NCI-H1694 (cell line): ENCODE measurements around the gene SCP2.

Experiments
- DNase-seq: peaks from one replicate; lab custom pipeline; 2025; lab: John Stamatoyannopoulos, UW

The SCP2 gene

GRCh38 chr1:53067886-53068285 is 140.8 kb downstream of the SCP2 start:
- DNase-seq, result no peak

- DNase-seq, result no peak
Measured at GRCh38 chr1:53068314-53069099, 141.4 kb downstream of the SCP2 start.

GRCh38 chr1:53069265-53069662 is 142.2 kb downstream of the SCP2 start:
- no peak for DNase-seq

- DNase-seq, result no peak
Measured at GRCh38 chr1:53069663-53070327, 142.7 kb downstream of the SCP2 start.

GRCh38 chr1:53070621-53071020 is 143.5 kb downstream of the SCP2 start:
- no peak for DNase-seq

GRCh38 chr1:53071167-53071865 is 144.2 kb downstream of the SCP2 start:
- DNase-seq, result no peak

- DNase-seq, result no peak
Measured at GRCh38 chr1:53071915-53072314, 144.8 kb downstream of the SCP2 start.

- no peak for DNase-seq
Measured at GRCh38 chr1:53073287-53073686, 146.2 kb downstream of the SCP2 start.

- peak; percentile 55 for DNase-seq
Measured at GRCh38 chr1:53073868-53074311, 146.8 kb downstream of the SCP2 start.

- no peak for DNase-seq
Measured at GRCh38 chr1:53074313-53075154, 147.5 kb downstream of the SCP2 start.

- DNase-seq, result no peak
Measured at GRCh38 chr1:53075206-53075605, 148.1 kb downstream of the SCP2 start.

- DNase-seq, result no peak
Measured at GRCh38 chr1:53075761-53076163, 148.7 kb downstream of the SCP2 start.

GRCh38 chr1:53076165-53076564 is 149.1 kb downstream of the SCP2 start:
- no peak for DNase-seq

- no peak for DNase-seq
Measured at GRCh38 chr1:53076721-53077598, 149.9 kb downstream of the SCP2 start.

GRCh38 chr1:53077599-53077965 is 150.5 kb downstream of the SCP2 start:
- no peak for DNase-seq

GRCh38 chr1:53078333-53079101 is 151.4 kb downstream of the SCP2 start:
- no peak for DNase-seq

GRCh38 chr1:53079251-53079650 is 152.2 kb downstream of the SCP2 start:
- no peak for DNase-seq

- DNase-seq, result no peak
Measured at GRCh38 chr1:53080041-53080440, 153.0 kb downstream of the SCP2 start.

GRCh38 chr1:53080769-53081168 is 153.7 kb downstream of the SCP2 start:
- DNase-seq, result no peak

GRCh38 chr1:53081384-53082066 is 154.4 kb downstream of the SCP2 start:
- no peak for DNase-seq
